Dendritic cell treated with granulocyte-macrophage colony-stimulating factor and Interleukin-4, amounts not matched to agents 40 ng/mL and 50 ng/mL, for 4 days (primary cell): Measurements from ENCODE around the gene FKBP7.
"Not testable (repeated sequence)": the region's sequence is repeated elsewhere in the genome, so short reads cannot be mapped to it uniquely, and the experiment has no call there.

Experiments
- H3K27ac Mint-ChIP-seq: one replicate; pipeline ENCODE4 v1.8.0; 2022; ENCODE audit warnings: mild to moderate bottlenecking, mixed read lengths
- H3K27me3 Mint-ChIP-seq: one replicate; pipeline ENCODE4 v1.8.0; 2022; ENCODE audit warnings: mild to moderate bottlenecking, mixed read lengths
- H3K36me3 Mint-ChIP-seq: one replicate; pipeline ENCODE4 v1.8.0; 2022; ENCODE audit warnings: low read depth, mixed read lengths
- H3K4me1 Mint-ChIP-seq: one replicate; pipeline ENCODE4 v1.8.0; 2022; ENCODE audit warnings: low read depth, mixed read lengths
- H3K4me3 Mint-ChIP-seq: one replicate; pipeline ENCODE4 v1.8.0; 2022; ENCODE audit warnings: mild to moderate bottlenecking, moderate library complexity, mixed read lengths
- H3K9me3 Mint-ChIP-seq: one replicate; pipeline ENCODE4 v1.8.0; 2022; ENCODE audit warnings: mixed read lengths
- intact Hi-C: fragments of 100-400 bp; cut with micrococcal nuclease; formaldehyde crosslinking; loops from one replicate; pipeline ENCODE4 v1.15.0; 2022

Gene FKBP7

GRCh38 chr2:178479275-178479616 lies 846 bp upstream of the FKBP7 start:
- peaks cover 20% of the 10 kb centered on the region for H3K36me3 Mint-ChIP-seq
- peak overlapping the region; percentile 98 for H3K27ac Mint-ChIP-seq
- H3K4me1 Mint-ChIP-seq: peaks cover 23% of the 10 kb centered on the region
- peak overlapping the region; percentile 95 for H3K4me3 Mint-ChIP-seq
- intact Hi-C loops: loop anchor here (2.0 kb wide), 1 partner anchor 66 kb away; no protein-coding TSS in a partner anchor
- no peaks in the 10 kb centered on the region for H3K9me3 Mint-ChIP-seq
- H3K27me3 Mint-ChIP-seq: no peaks in the 10 kb centered on the region

GRCh38 chr2:178478130-178478438 lies 316 bp downstream of the FKBP7 start:
- intact Hi-C loops: loop anchor here (2.0 kb wide), 1 partner anchor 65 kb away; no protein-coding TSS in a partner anchor
- Mint-ChIP-seq H3K4me1 (peaks cover 23% of the 10 kb centered on the region), H3K27me3 (no peaks in the 10 kb centered on the region), H3K9me3 (no peaks in the 10 kb centered on the region), H3K36me3 (peaks cover 20% of the 10 kb centered on the region), H3K27ac (peak overlapping the region; percentile 98), H3K4me3 (peak overlapping the region; percentile 95)

GRCh38 chr2:178477443-178478129 lies 814 bp downstream of the FKBP7 start:
- peak overlapping the region; percentile 98 for H3K27ac Mint-ChIP-seq

GRCh38 chr2:178476477-178476876 lies 1.9 kb downstream of the FKBP7 start:
- Mint-ChIP-seq H3K4me1 (peaks cover 10% of the 10 kb centered on the region), H3K9me3 (no peaks in the 10 kb centered on the region), H3K36me3 (peaks cover 20% of the 10 kb centered on the region), H3K27me3 (no peaks in the 10 kb centered on the region), H3K4me3 (no peak overlapping the region), H3K27ac (no peak overlapping the region)
- intact Hi-C loops: no loop called here

More at GRCh38 chr2:178477443-178478129, 814 bp downstream of the FKBP7 start:
- H3K9me3 Mint-ChIP-seq: no peaks in the 10 kb centered on the region
- H3K36me3 Mint-ChIP-seq: peaks cover 20% of the 10 kb centered on the region
- H3K27me3 Mint-ChIP-seq: no peaks in the 10 kb centered on the region
- peaks cover 19% of the 10 kb centered on the region for H3K4me1 Mint-ChIP-seq
- peak overlapping the region; percentile 95 for H3K4me3 Mint-ChIP-seq
- intact Hi-C loops: loop anchor here (2.0 kb wide), 1 partner anchor 65 kb away; no protein-coding TSS in a partner anchor

- Mint-ChIP-seq H3K4me3 (no peak overlapping the region), H3K4me1 (peaks cover 6% of the 10 kb centered on the region), H3K27me3 (no peaks in the 10 kb centered on the region), H3K9me3 (no peaks in the 10 kb centered on the region), H3K27ac (no peak overlapping the region), H3K36me3 (peaks cover 10% of the 10 kb centered on the region)
- intact Hi-C loops: no loop called here
These were observed 3.8 kb downstream of the FKBP7 start for GRCh38 chr2:178474560-178474959.

GRCh38 chr2:178473931-178474330 lies 4.5 kb downstream of the FKBP7 start:
- Mint-ChIP-seq H3K27me3 (no peaks in the 10 kb centered on the region), H3K4me3 (no peak overlapping the region), H3K27ac (no peak overlapping the region), H3K9me3 (no peaks in the 10 kb centered on the region), H3K4me1 (peaks cover 6% of the 10 kb centered on the region), H3K36me3 (peaks cover 9% of the 10 kb centered on the region)
- intact Hi-C loops: no loop called here

GRCh38 chr2:178473373-178473772 lies 5.0 kb downstream of the FKBP7 start:
- H3K4me1 Mint-ChIP-seq: peaks cover under 1% of the 10 kb centered on the region
- H3K27ac Mint-ChIP-seq: no peak overlapping the region
- intact Hi-C loops: no loop called here
- H3K36me3 Mint-ChIP-seq: peaks cover 3% of the 10 kb centered on the region
- no peak overlapping the region for H3K4me3 Mint-ChIP-seq
- H3K27me3 Mint-ChIP-seq: no peaks in the 10 kb centered on the region
- no peaks in the 10 kb centered on the region for H3K9me3 Mint-ChIP-seq

- H3K27me3 Mint-ChIP-seq, H3K9me3 Mint-ChIP-seq, H3K36me3 Mint-ChIP-seq, H3K4me3 Mint-ChIP-seq, intact Hi-C loops, H3K4me1 Mint-ChIP-seq, H3K27ac Mint-ChIP-seq: not testable (repeated sequence)
These were observed 7.1 kb downstream of the FKBP7 start for GRCh38 chr2:178471313-178471712.

GRCh38 chr2:178469219-178469849 lies 9.1 kb downstream of the FKBP7 start:
- H3K4me1 Mint-ChIP-seq: no peaks in the 10 kb centered on the region
- no peak overlapping the region for H3K4me3 Mint-ChIP-seq
- no peaks in the 10 kb centered on the region for H3K36me3 Mint-ChIP-seq
- H3K27me3 Mint-ChIP-seq: no peaks in the 10 kb centered on the region
- no peaks in the 10 kb centered on the region for H3K9me3 Mint-ChIP-seq
- no peak overlapping the region for H3K27ac Mint-ChIP-seq
- intact Hi-C loops: no loop called here

- H3K27ac Mint-ChIP-seq: no peak overlapping the region
- no peaks in the 10 kb centered on the region for H3K9me3 Mint-ChIP-seq
- H3K4me1 Mint-ChIP-seq: no peaks in the 10 kb centered on the region
- intact Hi-C loops: no loop called here
- H3K36me3 Mint-ChIP-seq: no peaks in the 10 kb centered on the region
- peaks cover 3% of the 10 kb centered on the region for H3K27me3 Mint-ChIP-seq
- H3K4me3 Mint-ChIP-seq: no peak overlapping the region
These were observed 21.0 kb downstream of the FKBP7 start for GRCh38 chr2:178457390-178457886.

- Mint-ChIP-seq H3K36me3 (peaks cover 6% of the 10 kb centered on the region), H3K27me3 (peaks cover 3% of the 10 kb centered on the region), H3K9me3 (no peaks in the 10 kb centered on the region), H3K4me3 (no peak overlapping the region), H3K4me1 (peaks cover 7% of the 10 kb centered on the region), H3K27ac (no peak overlapping the region)
- intact Hi-C loops: no loop called here
These were observed 22.5 kb downstream of the FKBP7 start for GRCh38 chr2:178455947-178456346.

- Mint-ChIP-seq H3K36me3 (peaks cover 22% of the 10 kb centered on the region), H3K4me3 (no peak overlapping the region), H3K27me3 (peaks cover 3% of the 10 kb centered on the region), H3K4me1 (peaks cover 26% of the 10 kb centered on the region), H3K9me3 (no peaks in the 10 kb centered on the region), H3K27ac (no peak overlapping the region)
- intact Hi-C loops: no loop called here
These were observed 25.5 kb downstream of the FKBP7 start for GRCh38 chr2:178452870-178453269.

GRCh38 chr2:178452334-178452733 lies 26.1 kb downstream of the FKBP7 start:
- H3K4me1 Mint-ChIP-seq: peaks cover 26% of the 10 kb centered on the region
- no peak overlapping the region for H3K4me3 Mint-ChIP-seq
- H3K9me3 Mint-ChIP-seq: no peaks in the 10 kb centered on the region
- H3K27me3 Mint-ChIP-seq: peaks cover 3% of the 10 kb centered on the region
- intact Hi-C loops: no loop called here
- peaks cover 25% of the 10 kb centered on the region for H3K36me3 Mint-ChIP-seq
- no peak overlapping the region for H3K27ac Mint-ChIP-seq

- peak within 1 kb of the TSS; percentile 88 for H3K4me3 Mint-ChIP-seq
- H3K36me3 Mint-ChIP-seq: peaks cover 38% of the 10 kb centered on the region
- H3K4me1 Mint-ChIP-seq: peaks cover 26% of the 10 kb centered on the region
- H3K9me3 Mint-ChIP-seq: no peaks in the 10 kb centered on the region
- H3K27me3 Mint-ChIP-seq: peaks cover 3% of the 10 kb centered on the region
- intact Hi-C loops: loop anchor here (1.0 to 2.0 kb wide), 3 partner anchors 29 to 72 kb away; partner anchors contain the start of gene PLEKHA3
- peak within 1 kb of the TSS; percentile 98 for H3K27ac Mint-ChIP-seq
These were observed 27.4 kb downstream of the FKBP7 start, which contains the start of the genes PJVK and PRKRA for GRCh38 chr2:178450774-178451525. TSS of gene PJVK (plus strand) at chr2:178451378. CDS start at chr2:178453410, 2,032 bp downstream. TSS of gene PRKRA (minus strand) at chr2:178451175. CDS start at chr2:178451030, 145 bp downstream.
